Measurements from ENCODE around the gene BBOF1.

The BBOF1 gene

DNA sequence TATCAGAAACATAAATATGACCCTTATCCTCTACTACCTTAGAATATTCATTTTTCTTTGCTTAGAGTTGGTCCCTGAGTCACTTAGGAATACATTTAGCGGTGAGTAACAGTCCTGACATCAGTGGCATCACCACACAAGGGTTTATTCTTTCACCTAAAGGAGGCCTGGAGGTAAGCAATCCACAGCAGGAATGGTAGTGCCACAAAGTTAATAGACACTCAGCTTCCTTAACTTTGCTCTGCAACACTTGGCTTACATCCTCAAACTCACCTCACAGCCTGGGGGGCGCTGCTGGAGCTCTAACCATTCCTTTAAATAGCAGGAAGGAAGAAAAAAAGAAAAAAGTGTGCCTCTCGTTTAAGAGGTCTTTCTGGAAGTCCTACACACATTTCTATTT lies 29.1 kb downstream of the BBOF1 start:
- no peak overlapping the region for H3K9ac ChIP-seq (ENCODE audit: low read depth, low read length, poor library complexity)
- H3K27me3 ChIP-seq (ENCODE audit: control insufficient read depth in 3 of 3, insufficient read depth in 3 of 3, low read depth in 1 of 3, low read length in 3 of 3), result no peaks in the 10 kb centered on the region
- no peaks in the 10 kb centered on the region for H3K4me1 ChIP-seq (ENCODE audit: control insufficient read depth in 2 of 2, insufficient read depth in 1 of 2, low read depth in 1 of 2, low read length in 2 of 2)
- no peak overlapping the region for H2AK5ac ChIP-seq (ENCODE audit: low read depth, low read length)
- no peak overlapping the region for H2AFZ ChIP-seq (ENCODE audit: low read length)
- H3K9me3 ChIP-seq (replicated peaks in 1 of 2; ENCODE audit: control insufficient read depth in 2 of 2, insufficient read depth in 1 of 2, low read depth in 1 of 2, low read length in 2 of 2), result no peaks in the 10 kb centered on the region
- no peak overlapping the region for H4K91ac ChIP-seq (ENCODE audit: low read depth, low read length, poor library complexity)
- H3K4me3 ChIP-seq (ENCODE audit: low read length in 2 of 2), result no peak overlapping the region
- H3K79me1 ChIP-seq (ENCODE audit: low read depth, low read length), result no peaks in the 10 kb centered on the region
- H2BK5ac ChIP-seq (ENCODE audit: low read length), result no peak overlapping the region
- H3K27ac ChIP-seq (replicated peaks; ENCODE audit: low read length), result no peak overlapping the region
- H3K23ac ChIP-seq (ENCODE audit: low read depth, low read length, poor library complexity), result no peak overlapping the region
- no peak overlapping the region for H4K8ac ChIP-seq (ENCODE audit: low read depth, low read length)
- no peak overlapping the region for H3K18ac ChIP-seq (ENCODE audit: low read length)
- H2BK15ac ChIP-seq (ENCODE audit: low read length), result no peak overlapping the region
- H3K14ac ChIP-seq (ENCODE audit: low read length), result no peak overlapping the region
- DNase-seq (ENCODE audit: low spot score), result no peak
- H3K36me3 ChIP-seq (replicated peaks in 1 of 2; ENCODE audit: control insufficient read depth in 2 of 2, insufficient read depth in 2 of 2, low read length in 2 of 2), result no peaks in the 10 kb centered on the region
- no peak overlapping the region for H2BK120ac ChIP-seq (ENCODE audit: low read depth, low read length)
- no peak overlapping the region for H3K4me2 ChIP-seq (ENCODE audit: insufficient read depth, low read length, poor library complexity, severe bottlenecking)
- no CpG with 5 or more reads among the region's 3 CpGs for WGBS, 2 donors (ENCODE audit: extremely low coverage in 2 of 2, insufficient read length in 2 of 2, insufficient replicate concordance in 1 of 2)
- no peak overlapping the region for H3K4ac ChIP-seq (ENCODE audit: low read length)
- no peak overlapping the region for H2BK12ac ChIP-seq (ENCODE audit: low read length)

DNA sequence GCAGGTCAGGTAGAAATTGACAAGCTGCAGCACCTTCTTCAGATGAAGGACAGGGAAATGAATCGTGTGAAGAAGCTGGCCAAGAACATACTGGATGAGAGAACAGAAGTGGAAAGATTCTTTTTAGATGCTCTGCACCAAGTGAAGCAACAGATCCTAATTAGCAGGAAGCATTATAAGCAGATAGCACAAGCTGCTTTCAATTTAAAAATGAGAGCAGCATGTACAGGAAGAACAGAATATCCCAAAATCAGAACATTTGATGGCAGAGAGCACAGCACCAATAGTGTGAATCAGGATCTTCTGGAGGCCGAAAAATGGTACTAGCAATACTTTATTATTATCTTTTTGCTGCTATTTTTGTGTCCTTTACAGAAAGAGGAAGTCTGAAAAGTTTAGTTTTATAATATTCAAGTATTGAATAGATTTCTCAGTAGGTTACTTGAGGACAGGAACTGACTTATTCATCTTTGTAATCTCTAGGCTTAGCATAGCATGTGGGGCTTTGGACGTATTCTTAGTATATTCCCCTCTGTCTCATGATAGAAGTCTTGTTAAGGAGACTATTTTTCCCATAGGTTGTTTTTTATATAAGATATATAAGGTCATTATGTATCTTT lies 30.8 kb downstream of the BBOF1 start:
- Histone ChIP-seq H3K9me3 (replicated peaks in 1 of 2; ENCODE audit: control insufficient read depth in 2 of 2, insufficient read depth in 1 of 2, low read depth in 1 of 2, low read length in 2 of 2) (no peaks in the 10 kb centered on the region), H3K27me3 (ENCODE audit: control insufficient read depth in 3 of 3, insufficient read depth in 3 of 3, low read depth in 1 of 3, low read length in 3 of 3) (no peaks in the 10 kb centered on the region), H3K9ac (ENCODE audit: low read depth, low read length, poor library complexity) (no peak overlapping the region), H2BK5ac (ENCODE audit: low read length) (no peak overlapping the region), H2BK12ac (ENCODE audit: low read length) (no peak overlapping the region), H3K27ac (replicated peaks; ENCODE audit: low read length) (no peak overlapping the region), H2BK15ac (ENCODE audit: low read length) (no peak overlapping the region), H3K4me2 (ENCODE audit: insufficient read depth, low read length, poor library complexity, severe bottlenecking) (no peak overlapping the region), H2AK5ac (ENCODE audit: low read depth, low read length) (no peak overlapping the region), H3K4me1 (ENCODE audit: control insufficient read depth in 2 of 2, insufficient read depth in 1 of 2, low read depth in 1 of 2, low read length in 2 of 2) (no peaks in the 10 kb centered on the region), H3K4ac (ENCODE audit: low read length) (no peak overlapping the region), H3K4me3 (ENCODE audit: low read length in 2 of 2) (no peak overlapping the region), H4K8ac (ENCODE audit: low read depth, low read length) (no peak overlapping the region), H3K14ac (ENCODE audit: low read length) (no peak overlapping the region), H3K23ac (ENCODE audit: low read depth, low read length, poor library complexity) (no peak overlapping the region), H4K91ac (ENCODE audit: low read depth, low read length, poor library complexity) (no peak overlapping the region), H3K79me1 (ENCODE audit: low read depth, low read length) (no peaks in the 10 kb centered on the region), H2BK120ac (ENCODE audit: low read depth, low read length) (no peak overlapping the region), H3K36me3 (replicated peaks in 1 of 2; ENCODE audit: control insufficient read depth in 2 of 2, insufficient read depth in 2 of 2, low read length in 2 of 2) (no peaks in the 10 kb centered on the region), H2AFZ (ENCODE audit: low read length) (no peak overlapping the region), H3K18ac (ENCODE audit: low read length) (no peak overlapping the region)
- no CpG with 5 or more reads among the region's 3 CpGs for WGBS, 2 donors (ENCODE audit: extremely low coverage in 2 of 2, insufficient read length in 2 of 2, insufficient replicate concordance in 1 of 2)
- DNase-seq (ENCODE audit: low spot score), result no peak

GRCh38 chr14:74062809-74063150 lies 43.6 kb downstream of the BBOF1 start:
- no peak overlapping the region for H3K27ac ChIP-seq (replicated peaks; ENCODE audit: low read length)
- no peak overlapping the region for H4K91ac ChIP-seq (ENCODE audit: low read depth, low read length, poor library complexity)
- H2BK15ac ChIP-seq (ENCODE audit: low read length), result no peak overlapping the region
- H2AK5ac ChIP-seq (ENCODE audit: low read depth, low read length), result no peak overlapping the region
- H3K9ac ChIP-seq (ENCODE audit: low read depth, low read length, poor library complexity), result no peak overlapping the region
- no peak overlapping the region for H2BK12ac ChIP-seq (ENCODE audit: low read length)
- H2BK120ac ChIP-seq (ENCODE audit: low read depth, low read length), result no peak overlapping the region
- no peak overlapping the region for H4K8ac ChIP-seq (ENCODE audit: low read depth, low read length)
- no peak overlapping the region for H3K4ac ChIP-seq (ENCODE audit: low read length)
- H3K4me1 ChIP-seq (ENCODE audit: control insufficient read depth in 2 of 2, insufficient read depth in 1 of 2, low read depth in 1 of 2, low read length in 2 of 2), result no peaks in the 10 kb centered on the region
- no peak overlapping the region for H3K23ac ChIP-seq (ENCODE audit: low read depth, low read length, poor library complexity)
- no peak overlapping the region for H2BK5ac ChIP-seq (ENCODE audit: low read length)
- H3K14ac ChIP-seq (ENCODE audit: low read length), result no peak overlapping the region
- no peak overlapping the region for H3K4me2 ChIP-seq (ENCODE audit: insufficient read depth, low read length, poor library complexity, severe bottlenecking)
- H2AFZ ChIP-seq (ENCODE audit: low read length), result no peak overlapping the region
- H3K79me1 ChIP-seq (ENCODE audit: low read depth, low read length), result no peaks in the 10 kb centered on the region
- H3K18ac ChIP-seq (ENCODE audit: low read length), result no peak overlapping the region
- DNase-seq (ENCODE audit: low spot score), result no peak
- no peaks in the 10 kb centered on the region for H3K9me3 ChIP-seq (replicated peaks in 1 of 2; ENCODE audit: control insufficient read depth in 2 of 2, insufficient read depth in 1 of 2, low read depth in 1 of 2, low read length in 2 of 2)
- no CpG with 5 or more reads among the region's 2 CpGs for WGBS, 2 donors (ENCODE audit: extremely low coverage in 2 of 2, insufficient read length in 2 of 2, insufficient replicate concordance in 1 of 2)
- no peaks in the 10 kb centered on the region for H3K27me3 ChIP-seq (ENCODE audit: control insufficient read depth in 3 of 3, insufficient read depth in 3 of 3, low read depth in 1 of 3, low read length in 3 of 3)
- peaks cover 19 to 86% of the 10 kb centered on the region in 2 donors for H3K36me3 ChIP-seq (replicated peaks in 1 of 2; ENCODE audit: control insufficient read depth in 2 of 2, insufficient read depth in 2 of 2, low read length in 2 of 2)
- no peak overlapping the region for H3K4me3 ChIP-seq (ENCODE audit: low read length in 2 of 2)

GRCh38 chr14:74064426-74064825 lies 45.3 kb downstream of the BBOF1 start:
- Histone ChIP-seq H3K27me3 (ENCODE audit: control insufficient read depth in 3 of 3, insufficient read depth in 3 of 3, low read depth in 1 of 3, low read length in 3 of 3) (no peaks in the 10 kb centered on the region), H4K91ac (ENCODE audit: low read depth, low read length, poor library complexity) (no peak overlapping the region), H3K4me3 (ENCODE audit: low read length in 2 of 2) (no peak overlapping the region), H3K79me1 (ENCODE audit: low read depth, low read length) (no peaks in the 10 kb centered on the region), H3K4ac (ENCODE audit: low read length) (no peak overlapping the region), H3K9me3 (replicated peaks in 1 of 2; ENCODE audit: control insufficient read depth in 2 of 2, insufficient read depth in 1 of 2, low read depth in 1 of 2, low read length in 2 of 2) (no peaks in the 10 kb centered on the region), H2BK5ac (ENCODE audit: low read length) (no peak overlapping the region), H3K23ac (ENCODE audit: low read depth, low read length, poor library complexity) (no peak overlapping the region), H2AK5ac (ENCODE audit: low read depth, low read length) (no peak overlapping the region), H2BK12ac (ENCODE audit: low read length) (no peak overlapping the region), H3K27ac (replicated peaks; ENCODE audit: low read length) (no peak overlapping the region), H2AFZ (ENCODE audit: low read length) (no peak overlapping the region), H3K4me2 (ENCODE audit: insufficient read depth, low read length, poor library complexity, severe bottlenecking) (no peak overlapping the region), H2BK120ac (ENCODE audit: low read depth, low read length) (no peak overlapping the region), H3K36me3 (replicated peaks in 1 of 2; ENCODE audit: control insufficient read depth in 2 of 2, insufficient read depth in 2 of 2, low read length in 2 of 2) (peaks cover 19 to 81% of the 10 kb centered on the region in 2 donors), H3K18ac (ENCODE audit: low read length) (no peak overlapping the region), H2BK15ac (ENCODE audit: low read length) (no peak overlapping the region), H4K8ac (ENCODE audit: low read depth, low read length) (no peak overlapping the region), H3K4me1 (ENCODE audit: control insufficient read depth in 2 of 2, insufficient read depth in 1 of 2, low read depth in 1 of 2, low read length in 2 of 2) (no peaks in the 10 kb centered on the region), H3K14ac (ENCODE audit: low read length) (no peak overlapping the region), H3K9ac (ENCODE audit: low read depth, low read length, poor library complexity) (no peak overlapping the region)
- DNase-seq (ENCODE audit: low spot score), result no peak
